Breast epithelium (tissue), 4 donors: ENCODE data around the gene RNF4. TPM values are rescaled to one million over a fixed set of nuclear protein-coding genes. Genes with fewer than 3 reads are reported as not detected.

Experiments
- DNase-seq, 2 donors: peaks; one replicate each; pipeline ENCODE4 v3.0.0-alpha.2; 2019; ENCODE audit warnings: low spot score in 2 of 2
- H3K27ac ChIP-seq, 2 donors: fragments of 200-600 bp; sonication (generic) in 1 of 2; one replicate each; pipeline ENCODE4 v1.5.1; 2016 to 2019; ENCODE audit warnings: mild to moderate bottlenecking in 1 of 2
- H3K27me3 ChIP-seq, 2 donors: fragments of 200-600 bp; sonication (generic) in 1 of 2; one replicate each; pipeline versions ENCODE4 v1.5.1 to v1.6.0; 2017 to 2019; ENCODE audit warnings: control low read depth in 1 of 2, mild to moderate bottlenecking in 1 of 2
- H3K36me3 ChIP-seq: fragments of 200-600 bp; one replicate; pipeline ENCODE4 v1.5.1; 2019
- H3K4me1 ChIP-seq, 2 donors: fragments of 200-600 bp; sonication (generic); one replicate each; pipeline ENCODE4 v1.5.1; 2016 to 2019; ENCODE audit warnings: control low read depth in 1 of 2
- H3K4me3 ChIP-seq, 3 donors: fragments of 200-600 bp; sonication (generic); 1 replicate in 2 of 3; 2 replicates in 1 of 3; pipeline ENCODE4 v1.5.1; 2016 to 2019; ENCODE audit warnings: mild to moderate bottlenecking in 3 of 3, moderate library complexity in 2 of 3
- H3K9me3 ChIP-seq, 2 donors: fragments of 200-600 bp; sonication (generic) in 1 of 2; one replicate each; pipeline ENCODE4 v1.5.1; 2016 to 2019; ENCODE audit warnings: control low read depth in 1 of 2
- POLR2A ChIP-seq: fragments of 450-650 bp; IDR thresholded peaks from one replicate; pipeline ENCODE4 v1.6.1; 2016; ENCODE audit warnings: antibody characterized with exemption, mild to moderate bottlenecking, moderate library complexity
- POLR2AphosphoS5 ChIP-seq, 3 donors: sonication (generic); formaldehyde crosslinking; IDR thresholded peaks; one replicate each; pipeline ENCODE4 v1.6.1; 2017; ENCODE audit warnings: antibody characterized with exemption in 3 of 3
- intact Hi-C: fragments of 100-400 bp; cut with DNase I; formaldehyde crosslinking; loops from one replicate; pipeline ENCODE4 v1.15.1; 2023; ENCODE audit warnings: low total_unique reads
- total RNA-seq, 3 donors: library from RNA; depleted of rRNA; stranded (reverse); fragments of >200 nt; gene quantifications; one replicate each; pipeline ENCODE4 v1.1.0, GENCODE V29; 2016
- TF ChIP-seq, protein P1 (sequence below), 3 donors: fragments of 450-650 bp; IDR thresholded peaks; one replicate each; pipeline ENCODE4 v1.5.1; 2016 to 2017; ENCODE audit warnings: antibody characterized with exemption in 3 of 3, mild to moderate bottlenecking in 3 of 3, moderate library complexity in 3 of 3

Gene RNF4
- total RNA-seq, 3 donors from 2014 or later = 35.7 to 52.7 (median 40.8) TPM

DNA sequence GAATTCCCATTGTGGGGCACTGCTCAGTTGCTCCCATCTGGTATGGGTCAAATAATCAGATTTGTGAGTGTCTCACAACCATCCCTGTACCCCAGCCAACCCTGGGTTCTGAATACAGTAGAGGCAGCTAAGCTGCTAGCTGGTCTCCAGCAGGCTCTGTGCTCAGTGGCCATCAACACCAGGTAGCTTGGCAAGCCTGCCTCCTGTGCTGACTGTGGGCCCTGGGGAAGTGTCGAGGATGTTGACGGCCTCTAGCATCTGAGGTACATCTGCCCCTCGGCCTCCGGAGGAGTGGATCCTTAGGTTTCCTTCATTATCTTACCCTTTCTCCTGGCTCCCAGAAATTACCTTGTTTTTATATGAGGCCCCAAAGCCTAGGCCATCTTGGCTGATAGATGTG, 13.3 kb downstream of the RNF4 start:
- Histone ChIP-seq H3K36me3 (no peaks in the 10 kb centered on the region), H3K27ac (peak overlapping the region; percentile 64 to 75), H3K27me3 (no peaks in the 10 kb centered on the region), H3K4me3 (peak overlapping the region in 1 of 3 donors; percentile 23), H3K4me1 (peaks cover 5 to 23% of the 10 kb centered on the region in 2 donors), H3K9me3 (no peaks in the 10 kb centered on the region)
- no peak for DNase-seq
- TF ChIP-seq, protein P1, sequence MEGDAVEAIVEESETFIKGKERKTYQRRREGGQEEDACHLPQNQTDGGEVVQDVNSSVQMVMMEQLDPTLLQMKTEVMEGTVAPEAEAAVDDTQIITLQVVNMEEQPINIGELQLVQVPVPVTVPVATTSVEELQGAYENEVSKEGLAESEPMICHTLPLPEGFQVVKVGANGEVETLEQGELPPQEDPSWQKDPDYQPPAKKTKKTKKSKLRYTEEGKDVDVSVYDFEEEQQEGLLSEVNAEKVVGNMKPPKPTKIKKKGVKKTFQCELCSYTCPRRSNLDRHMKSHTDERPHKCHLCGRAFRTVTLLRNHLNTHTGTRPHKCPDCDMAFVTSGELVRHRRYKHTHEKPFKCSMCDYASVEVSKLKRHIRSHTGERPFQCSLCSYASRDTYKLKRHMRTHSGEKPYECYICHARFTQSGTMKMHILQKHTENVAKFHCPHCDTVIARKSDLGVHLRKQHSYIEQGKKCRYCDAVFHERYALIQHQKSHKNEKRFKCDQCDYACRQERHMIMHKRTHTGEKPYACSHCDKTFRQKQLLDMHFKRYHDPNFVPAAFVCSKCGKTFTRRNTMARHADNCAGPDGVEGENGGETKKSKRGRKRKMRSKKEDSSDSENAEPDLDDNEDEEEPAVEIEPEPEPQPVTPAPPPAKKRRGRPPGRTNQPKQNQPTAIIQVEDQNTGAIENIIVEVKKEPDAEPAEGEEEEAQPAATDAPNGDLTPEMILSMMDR (IDR thresholded peaks at IDR 0.05) = no peak
- TF ChIP-seq POLR2A (no peak), POLR2AphosphoS5 (IDR thresholded peaks at IDR 0.05) (no peak)
- intact Hi-C loops = no loop called here

DNA sequence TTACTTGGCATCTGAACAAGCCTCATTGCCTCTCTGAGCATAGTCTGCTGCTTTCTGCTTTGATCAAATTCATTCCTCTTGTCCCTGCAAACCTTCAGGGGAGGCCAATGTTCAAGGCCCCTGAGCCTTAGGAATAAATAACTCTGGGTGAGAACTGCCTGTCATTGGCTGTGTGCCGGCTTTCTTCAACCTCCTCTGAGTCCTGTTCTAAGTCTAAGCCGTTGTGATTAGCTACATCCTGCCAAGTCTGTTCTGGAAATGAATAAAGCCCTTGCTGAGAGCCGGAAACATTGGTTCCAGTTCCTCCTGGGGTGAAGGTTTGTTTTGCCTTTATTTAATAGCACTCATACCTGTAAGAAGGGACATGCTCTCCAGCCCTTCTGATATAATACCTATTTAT, 13.8 kb downstream of the RNF4 start:
- Histone ChIP-seq H3K27me3 (no peaks in the 10 kb centered on the region), H3K4me1 (peaks cover 5 to 23% of the 10 kb centered on the region in 2 donors), H3K4me3 (peak overlapping the region in 1 of 3 donors; percentile 23), H3K27ac (peak overlapping the region; percentile 64 to 80), H3K36me3 (no peaks in the 10 kb centered on the region), H3K9me3 (no peaks in the 10 kb centered on the region)
- TF ChIP-seq, protein P1 (IDR thresholded peaks at IDR 0.05) = no peak
- TF ChIP-seq POLR2AphosphoS5 (IDR thresholded peaks at IDR 0.05) = no peak
- TF ChIP-seq POLR2A = no peak
- DNase-seq = no peak
- intact Hi-C loops = no loop called here

DNA sequence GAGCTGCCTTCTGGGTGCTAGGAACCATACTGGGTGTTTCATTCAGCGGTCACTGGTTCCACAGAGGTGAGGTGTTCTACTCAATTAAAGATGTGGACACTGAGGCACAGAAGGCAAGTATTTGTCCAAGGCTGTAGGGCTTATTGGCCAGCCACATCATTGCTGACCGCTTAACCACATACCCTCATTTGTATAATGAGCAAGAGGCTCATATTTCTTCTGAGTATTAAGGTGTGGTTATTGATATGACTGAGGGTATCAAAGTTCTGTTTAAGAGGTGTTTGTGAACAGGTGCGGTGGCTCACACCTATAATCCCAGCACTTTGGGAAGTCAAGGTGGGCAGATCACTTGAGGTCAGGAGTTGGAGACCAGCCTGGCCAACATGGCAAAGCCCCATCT, 14.3 kb downstream of the RNF4 start:
- Histone ChIP-seq H3K4me3 (peak overlapping the region in 1 of 3 donors; percentile 15), H3K4me1 (peaks cover 5 to 21% of the 10 kb centered on the region in 2 donors), H3K36me3 (no peaks in the 10 kb centered on the region), H3K27me3 (no peaks in the 10 kb centered on the region), H3K9me3 (no peaks in the 10 kb centered on the region), H3K27ac (peak overlapping the region; percentile 64 to 80)
- no peak for DNase-seq
- intact Hi-C loops = no loop called here
- TF ChIP-seq POLR2AphosphoS5 (IDR thresholded peaks at IDR 0.05) (no peak), POLR2A (no peak)
- TF ChIP-seq, protein P1 (IDR thresholded peaks at IDR 0.05) = no peak

DNA sequence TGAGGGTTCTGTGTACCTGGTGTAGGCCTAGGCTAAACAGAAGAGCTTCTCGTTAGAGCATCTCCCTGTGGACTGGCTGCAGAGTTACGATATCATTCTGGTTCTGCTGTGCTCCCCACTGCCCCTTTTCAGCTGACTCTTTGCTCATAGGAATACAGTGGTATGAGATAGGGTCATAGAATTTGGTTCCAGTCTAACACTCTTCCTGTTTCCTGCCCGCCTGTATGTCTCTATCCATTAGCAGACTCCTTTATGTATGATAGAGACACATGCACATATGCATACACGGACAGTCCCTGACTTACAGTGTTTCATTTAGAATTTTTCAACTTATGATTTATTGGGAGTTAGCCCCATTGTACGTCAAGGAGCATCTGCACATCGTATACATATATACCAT, 15.3 kb downstream of the RNF4 start:
- Histone ChIP-seq H3K4me3 (no peak overlapping the region), H3K4me1 (peaks cover 5 to 18% of the 10 kb centered on the region in 2 donors), H3K27ac (no peak overlapping the region), H3K9me3 (no peaks in the 10 kb centered on the region), H3K36me3 (no peaks in the 10 kb centered on the region), H3K27me3 (no peaks in the 10 kb centered on the region)
- intact Hi-C loops = no loop called here
- no peak for DNase-seq
- TF ChIP-seq, protein P1 (IDR thresholded peaks at IDR 0.05) = no peak
- TF ChIP-seq POLR2AphosphoS5 (IDR thresholded peaks at IDR 0.05) (no peak), POLR2A (no peak)

DNA sequence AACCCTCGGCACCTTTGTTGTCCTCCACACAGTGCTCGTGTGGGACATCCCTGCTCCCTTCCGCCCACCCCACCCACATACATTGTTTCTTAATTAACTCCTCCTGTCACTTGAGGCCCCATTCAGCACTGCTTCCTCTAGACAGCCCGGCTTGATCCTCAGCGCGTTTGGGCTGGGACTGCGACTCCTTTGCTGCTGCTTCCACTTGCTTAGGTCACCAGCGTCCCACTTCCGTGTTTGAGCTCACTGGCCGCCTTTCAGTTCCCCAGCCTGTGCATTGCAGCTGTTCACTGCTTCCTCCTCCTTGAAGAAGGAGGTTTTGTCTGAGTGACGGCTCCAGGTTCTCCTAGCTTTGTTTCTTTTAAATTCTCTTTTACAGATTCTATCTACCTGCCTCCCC, 16.1 kb downstream of the RNF4 start:
- Histone ChIP-seq H3K36me3 (no peaks in the 10 kb centered on the region), H3K4me1 (peaks cover 5 to 18% of the 10 kb centered on the region in 2 donors), H3K9me3 (no peaks in the 10 kb centered on the region), H3K27ac (peak overlapping the region; percentile 50 to 68), H3K4me3 (peak overlapping the region in 1 of 3 donors; percentile 42), H3K27me3 (no peaks in the 10 kb centered on the region)
- DNase-seq = peak in 1 of 2 donors; percentile 58
- intact Hi-C loops = no loop called here
- no peak for TF ChIP-seq POLR2AphosphoS5 (IDR thresholded peaks at IDR 0.05)
- no peak for TF ChIP-seq POLR2A
- TF ChIP-seq, protein P1 (IDR thresholded peaks at IDR 0.05) = no peak
